NOMO-1 treated with dmso at 0.1 percent for 144 hours (cell line): ENCODE results near the gene TSPYL6.
"Not testable (repeated sequence)": the region's sequence is repeated elsewhere in the genome, so short reads cannot be mapped to it uniquely, and the experiment has no call there.

Source experiments
- DNase-seq: peaks from one replicate; lab custom pipeline; 2025; ENCODE audit not compliant: unreplicated experiment; lab: John Stamatoyannopoulos, UW

The TSPYL6 gene

GRCh38 chr2:54256091-54256694, at the start of gene TSPYL6:
TSS of gene TSPYL6 (minus strand) at chr2:54256229. CDS start at chr2:54256151, 78 bp downstream.
- no peak for DNase-seq

GRCh38 chr2:54303631-54304030, 47.6 kb upstream of the TSPYL6 start:
- DNase-seq = no peak

GRCh38 chr2:54298514-54298913, 42.5 kb upstream of the TSPYL6 start:
- no peak for DNase-seq

- no peak for DNase-seq
These were observed 39.9 kb upstream of the TSPYL6 start for GRCh38 chr2:54295911-54296310.

DNA sequence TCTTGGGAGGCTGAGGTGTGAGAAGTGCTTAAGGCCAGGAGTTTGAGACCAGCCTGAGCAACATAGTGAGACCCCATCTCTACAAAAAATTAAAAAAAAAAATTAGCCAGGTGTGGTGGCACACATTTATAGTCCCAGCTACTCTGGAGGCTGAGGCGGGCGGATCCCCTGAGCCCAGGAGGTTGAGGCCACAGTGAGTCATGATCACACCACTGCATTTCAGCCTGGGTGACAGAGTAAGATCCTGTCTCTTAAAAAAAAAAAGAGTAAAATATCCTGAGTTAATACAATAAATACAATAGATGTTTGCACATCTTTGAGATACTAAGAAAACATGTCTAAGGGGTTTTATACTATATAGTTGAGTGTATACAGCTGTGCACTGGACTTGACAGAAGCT, 38.6 kb upstream of the TSPYL6 start:
- DNase-seq = not testable (repeated sequence)

GRCh38 chr2:54290356-54291025, 34.5 kb upstream of the TSPYL6 start:
- no peak for DNase-seq

GRCh38 chr2:54289917-54290316, 33.9 kb upstream of the TSPYL6 start:
- DNase-seq = no peak

- DNase-seq = no peak
These were observed 31.5 kb upstream of the TSPYL6 start for GRCh38 chr2:54287532-54287931.

GRCh38 chr2:54285451-54285850, 29.4 kb upstream of the TSPYL6 start:
- no peak for DNase-seq

GRCh38 chr2:54284826-54285225, 28.8 kb upstream of the TSPYL6 start:
- DNase-seq = no peak

DNA sequence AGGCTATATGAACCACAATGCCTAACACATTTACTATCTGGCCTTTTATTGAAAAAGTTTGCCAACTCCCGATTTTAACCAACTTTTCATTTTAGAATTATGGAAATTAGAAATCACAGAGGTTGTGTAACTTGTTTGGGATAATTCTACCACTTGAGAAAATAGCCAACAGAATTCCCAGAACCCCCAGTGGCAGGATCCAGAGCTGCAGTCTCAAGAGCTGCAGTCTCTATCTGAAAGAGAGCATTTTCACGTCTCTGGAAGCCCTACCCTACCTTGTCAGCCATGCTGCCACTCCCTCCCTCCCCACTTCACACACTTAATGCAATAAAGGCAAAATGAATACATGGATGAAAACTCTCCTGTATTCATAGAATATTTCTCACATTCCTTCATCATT, 23.4 kb upstream of the TSPYL6 start:
- DNase-seq = no peak

GRCh38 chr2:54275541-54275940, 19.5 kb upstream of the TSPYL6 start:
- no peak for DNase-seq

- no peak for DNase-seq
These were observed 18.8 kb upstream of the TSPYL6 start for GRCh38 chr2:54274781-54275242.

GRCh38 chr2:54271843-54272627, 16.0 kb upstream of the TSPYL6 start:
- DNase-seq = no peak

GRCh38 chr2:54271189-54271588, 15.2 kb upstream of the TSPYL6 start:
- DNase-seq = no peak

DNA sequence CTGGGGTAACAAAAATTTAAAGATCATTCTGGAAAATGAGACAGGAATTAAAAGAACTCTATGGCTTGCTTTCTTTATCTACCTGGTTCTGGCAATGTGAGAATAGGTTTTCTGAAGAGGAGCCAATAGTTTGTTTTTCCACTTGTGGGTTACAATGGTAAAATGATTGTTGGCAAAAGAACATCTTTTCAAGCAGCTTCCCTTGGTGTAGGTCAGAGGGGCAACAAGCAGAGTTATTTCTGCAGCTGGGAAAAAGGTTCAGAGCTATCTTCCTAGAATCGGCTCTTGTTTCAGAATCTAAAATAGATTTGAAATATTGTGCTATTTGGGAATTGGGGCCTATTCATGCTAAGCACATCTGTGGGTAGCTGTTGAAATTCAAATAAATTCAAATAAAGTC, 11.5 kb upstream of the TSPYL6 start:
- DNase-seq = no peak

DNA sequence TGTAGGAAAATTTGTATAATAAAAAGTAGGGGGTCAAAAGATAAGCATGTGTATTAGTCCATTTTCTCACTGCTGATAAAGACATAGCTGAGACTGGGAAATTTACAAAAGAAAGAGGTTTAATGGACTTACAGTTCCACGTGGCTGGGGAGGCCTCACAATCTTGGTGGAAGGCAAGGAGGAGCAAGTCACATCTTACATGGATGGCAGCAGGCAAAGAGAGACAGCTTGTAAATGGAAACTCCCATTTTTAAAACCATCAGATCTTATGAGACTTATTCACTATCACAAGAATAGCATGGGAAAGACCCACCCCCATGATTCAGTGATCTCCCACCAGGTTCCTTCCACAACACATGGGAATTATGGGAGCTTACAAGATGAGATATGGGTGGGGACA, 9.1 kb upstream of the TSPYL6 start:
- DNase-seq = not testable (repeated sequence)

GRCh38 chr2:54262015-54262765, 6.2 kb upstream of the TSPYL6 start:
- DNase-seq = no peak

DNA sequence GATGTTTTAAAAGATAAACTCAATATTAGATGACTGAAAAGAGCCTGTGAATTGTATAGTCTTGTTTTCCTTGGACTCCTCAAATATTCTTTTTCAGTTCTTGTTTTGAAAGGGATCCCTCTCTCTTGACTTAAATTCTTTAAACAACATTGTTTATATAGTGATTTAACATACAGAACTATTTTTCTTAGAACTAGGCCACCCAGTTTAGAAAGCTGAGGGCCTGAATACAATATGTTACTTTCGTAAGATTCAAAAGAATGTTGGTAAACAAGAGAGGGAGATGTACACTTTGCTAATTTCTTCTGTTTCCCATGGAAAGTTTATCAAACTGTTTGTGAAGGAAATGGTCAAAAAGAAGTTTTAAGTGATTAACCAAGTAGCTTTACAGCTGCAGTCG, 5.5 kb upstream of the TSPYL6 start:
- no peak for DNase-seq

GRCh38 chr2:54260241-54260595, 4.2 kb upstream of the TSPYL6 start:
- no peak for DNase-seq
